K562 (cell line): ENCODE measurements around the gene JUND. TPM values are rescaled to one million over a fixed set of nuclear protein-coding genes. Genes with fewer than 3 reads are reported as not detected.

Experiments
- ATAC-seq: fragments of 200-7000 bp; cut with Tn5 transposase; 3 replicates; pipeline ENCODE4 v1.9.1; 2020; ENCODE audit warnings: moderate library complexity
- BruUV-seq: library from RNA; stranded (reverse); fragments of 400-500 nt; replicated peaks from 2 replicates; lab custom pipeline; 2021; lab: Mats Ljungman, UMichigan
- CTCF ChIA-PET: fragments of 300-600 bp; formaldehyde crosslinking; extraction: SDS; loops from one replicate; lab custom pipeline; 2021; ENCODE audit warnings: low intra/inter-chr PET ratio; lab: Yijun Ruan, JAX
- POLR2A ChIA-PET: fragments of 300-600, 350-650 bp; sonication (Branson Sonifier 250); formaldehyde crosslinking; extraction: SDS; loops from one replicate; lab custom pipeline; 2021; ENCODE audit warnings: antibody characterized with exemption, inconsistent platforms; lab: Yijun Ruan, JAX
- DNase-seq, 4 experiments: peaks; one replicate each; pipeline versions ENCODE4 v3.0.0 to v3.0.0-alpha.2; 2011 to 2018; ENCODE audit warnings: low spot score in 3 of 4, mixed read lengths in 3 of 4; ENCODE audit errors: extremely low read depth in 1 of 4
- FAIRE-seq: peaks from 2 replicates; lab custom pipeline; 2011; peaks lifted over from hg19 to GRCh38; lab: Jason Lieb, UNC
- H2AFZ ChIP-seq: 2 replicates; pipeline ENCODE4 v1.6.0; 2011; ENCODE audit warnings: low read depth, low read length, control low read depth, inconsistent platforms
- H3K27ac ChIP-seq: fragments of 200-600 bp; 3 replicates; pipeline ENCODE4 v1.8.0; 2011; ENCODE audit warnings: low read depth, mild to moderate bottlenecking, control low read depth, inconsistent platforms, low read length, moderate library complexity, mixed read lengths; ENCODE audit errors: extremely low read depth
- H3K27me3 ChIP-seq, 2 experiments: fragments of 300-600 bp in 1 of 2; 2 replicates in 1 of 2; 3 replicates in 1 of 2; pipeline versions ENCODE4 v1.6.0 to v1.8.0; 2011; ENCODE audit warnings: inconsistent platforms in 2 of 2, low read length in 2 of 2, mild to moderate bottlenecking in 1 of 2, mixed read lengths in 1 of 2, moderate library complexity in 1 of 2; ENCODE audit not compliant: control insufficient read depth in 2 of 2, insufficient read depth in 2 of 2
- H3K36me3 ChIP-seq: fragments of 300-600 bp; 3 replicates; pipeline ENCODE4 v1.8.0; 2011; ENCODE audit warnings: mild to moderate bottlenecking, low read length, inconsistent platforms; ENCODE audit not compliant: control insufficient read depth, insufficient read depth
- H3K4me1 ChIP-seq, 2 experiments: fragments of 200-600 bp in 1 of 2; replicated peaks in 1 of 2; 2 replicates in 1 of 2; 3 replicates in 1 of 2; pipeline versions ENCODE4 v1.5.1 to v1.8.0; 2011; ENCODE audit warnings: inconsistent platforms in 2 of 2, low read length in 2 of 2, mild to moderate bottlenecking in 1 of 2, mixed read lengths in 1 of 2, moderate library complexity in 1 of 2; ENCODE audit not compliant: control insufficient read depth in 2 of 2, insufficient read depth in 2 of 2
- H3K4me2 ChIP-seq: 2 replicates; pipeline ENCODE4 v1.6.1; 2011; ENCODE audit warnings: low read length, control low read depth, inconsistent platforms, mixed read lengths; ENCODE audit not compliant: insufficient read depth
- H3K4me3 ChIP-seq: fragments of 200-600 bp; sonication (generic), shearing (Covaris generic); 2 replicates; pipeline ENCODE4 v1.5.1; 2016; ENCODE audit warnings: control low read depth, inconsistent platforms
- H3K79me2 ChIP-seq: fragments of 200-600 bp; 3 replicates; pipeline ENCODE4 v1.8.0; 2011; ENCODE audit warnings: low read length, inconsistent platforms; ENCODE audit not compliant: control insufficient read depth, insufficient read depth
- H3K9ac ChIP-seq, 2 experiments: 2 replicates each; pipeline versions ENCODE4 v1.6.0 to v1.6.1; 2011; ENCODE audit warnings: low read depth in 2 of 2, low read length in 2 of 2, control low read depth in 1 of 2, inconsistent platforms in 1 of 2, mild to moderate bottlenecking in 1 of 2, mixed read lengths in 1 of 2; ENCODE audit not compliant: insufficient read depth in 1 of 2
- H3K9me1 ChIP-seq: one replicate; pipeline ENCODE4 v1.6.0; 2011; ENCODE audit warnings: inconsistent platforms, mild to moderate bottlenecking, low read length, moderate library complexity; ENCODE audit not compliant: control insufficient read depth, insufficient read depth
- H3K9me3 ChIP-seq: replicated peaks from 2 replicates; pipeline ENCODE4 v1.5.1; 2011; ENCODE audit warnings: low read depth, low read length, inconsistent platforms; ENCODE audit not compliant: control insufficient read depth, insufficient read depth
- H4K20me1 ChIP-seq: replicated peaks from 2 replicates; pipeline ENCODE4 v1.6.1; 2011; ENCODE audit warnings: low read length, inconsistent platforms, mixed read lengths; ENCODE audit not compliant: control insufficient read depth, insufficient read depth
- CREM ChIP-seq: IDR thresholded peaks from 2 replicates; pipeline ENCODE4 v1.6.1; 2014; ENCODE audit warnings: antibody characterized with exemption, low read depth
- ETV1 ChIP-seq: fragments of 450-650 bp; conservative IDR thresholded peaks from 2 replicates; pipeline ENCODE4 v1.6.1; 2016; ENCODE audit warnings: missing genetic modification characterization, control low read depth, low read depth, missing compliant biosample characterization
- GABPB1 ChIP-seq: sonication (generic); formaldehyde crosslinking; IDR thresholded peaks from 2 replicates; pipeline ENCODE4 v1.8.0; 2022; ENCODE audit warnings: mild to moderate bottlenecking, missing genetic modification reagents
- GTF2E2 ChIP-seq: fragments of 200-800 bp; sonication (Bioruptor generic); IDR thresholded peaks from 2 replicates; pipeline ENCODE4 v1.6.1; 2016; ENCODE audit warnings: missing genetic modification characterization, missing compliant biosample characterization
- HOXB6 ChIP-seq: fragments of 250-450 bp; sonication (Bioruptor Pico); IDR thresholded peaks from 2 replicates; pipeline ENCODE4 v1.5.1; 2022; ENCODE audit warnings: mild to moderate bottlenecking, borderline replicate concordance
- NR2C2 ChIP-seq, 2 experiments: fragments of 200-800 bp in 1 of 2; sonication (Bioruptor generic) in 1 of 2; sonication (generic) in 1 of 2; formaldehyde crosslinking in 1 of 2; IDR thresholded peaks; 2 replicates each; pipeline versions ENCODE4 v1.6.1 to v1.8.0; 2016 to 2022; ENCODE audit warnings: mild to moderate bottlenecking in 1 of 2, missing compliant biosample characterization in 1 of 2, missing genetic modification characterization in 1 of 2, missing genetic modification reagents in 1 of 2
- POLR2B ChIP-seq: fragments of 450-650 bp; IDR thresholded peaks from 2 replicates; pipeline ENCODE4 v1.6.1; 2018; ENCODE audit warnings: low read depth; ENCODE audit not compliant: partially characterized antibody
- RAD21 ChIP-seq, 2 experiments: fragments of 250-450 bp in 1 of 2; fragments of 450-650 bp in 1 of 2; sonication (Bioruptor Pico) in 1 of 2; formaldehyde crosslinking in 1 of 2; IDR thresholded peaks in 1 of 2; conservative IDR thresholded peaks in 1 of 2; 2 replicates each; pipeline versions ENCODE4 v1.4.0 to v1.8.0; 2020 to 2022; ENCODE audit warnings: mild to moderate bottlenecking in 2 of 2, moderate library complexity in 1 of 2
- SAFB ChIP-seq: fragments of 200-400 bp; formaldehyde crosslinking; IDR thresholded peaks from 2 replicates; pipeline ENCODE4 v1.6.1; 2017; ENCODE audit warnings: low read depth, low read length, borderline replicate concordance
- TBP ChIP-seq: optimal IDR thresholded peaks from 2 replicates; pipeline ENCODE3; 2011; ENCODE audit warnings: low read depth, low read length, improper control_type of control experiment
- ZFX ChIP-seq: sonication (generic); formaldehyde crosslinking; IDR thresholded peaks from 2 replicates; pipeline ENCODE4 v1.8.0; 2022; ENCODE audit warnings: mild to moderate bottlenecking, missing genetic modification reagents, moderate library complexity
- ZNF24 ChIP-seq: fragments of 450-650 bp; IDR thresholded peaks from 2 replicates; pipeline ENCODE4 v1.6.1; 2016
- WGBS: fragments of 100-300 bp; shearing (Covaris generic); methylation state at CpG from one replicate; pipeline ENCODE4 v1.1.6; 2016; ENCODE audit warnings: low coverage, mixed read lengths; ENCODE audit not compliant: insufficient coverage; ENCODE audit errors: missing lambda C conversion rate; 5-methylcytosine and 5-hydroxymethylcytosine counted together
- in situ Hi-C: fragments of 300-500 bp; cut with MboI; formaldehyde crosslinking; loops from 4 replicates; pipeline ENCODE4 v1.15.0; 2018; ENCODE audit warnings: inconsistent platforms, mixed read lengths
- intact Hi-C: fragments of 100-400 bp; cut with micrococcal nuclease; formaldehyde crosslinking; loops from 2 replicates; pipeline ENCODE4 v1.14.2; 2022
- polyA plus RNA-seq, 8 experiments: library from polyadenylated mRNA; depleted of rRNA in 4 of 8; stranded (reverse) in 5 of 8; unstranded in 3 of 8; fragments of >200 nt; fragmentation: Nextera tagmentation in 2 of 8; fragmentation: Illumina TruSeq in 1 of 8; extraction: Ambion mirVana in 2 of 8; extraction: Trizol in 1 of 8; gene quantifications; 2 replicates each; pipeline versions ENCODE4 v1.2.1 to v1.2.3, GENCODE V29; 2011 to 2014; ENCODE audit warnings: inconsistent platforms in 1 of 8, missing spikeins in 1 of 8
- total RNA-seq, 7 experiments: library from RNA; depleted of rRNA in 6 of 7; stranded (reverse); fragments of >200 nt in 6 of 7; fragmentation: Illumina TruSeq in 2 of 7; extraction: Trizol in 2 of 7; gene quantifications; 2 replicates each; pipeline versions ENCODE4 v1.2.1 to v1.2.3, GENCODE V29; 2011 to 2021; ENCODE audit warnings: low replicate concordance in 1 of 7
- TF ChIP-seq, protein P1 (sequence below): fragments of 450-650 bp; IDR thresholded peaks from 2 replicates; pipeline ENCODE4 v1.6.1; 2016; ENCODE audit warnings: antibody characterized with exemption
- TF ChIP-seq, protein P2 (sequence below): fragments of 450-650 bp; conservative IDR thresholded peaks from 2 replicates; pipeline ENCODE4 v1.6.1; 2016; ENCODE audit warnings: missing genetic modification characterization, low read depth, mild to moderate bottlenecking, missing compliant biosample characterization, moderate library complexity
- TF ChIP-seq, protein P3 (sequence below): fragments of 450-650 bp; formaldehyde crosslinking; IDR thresholded peaks from 2 replicates; pipeline ENCODE4 v1.4.0; 2020; ENCODE audit warnings: mild to moderate bottlenecking

Gene JUND
- total and polyA plus RNA-seq, 9 of the 15 experiments (the other 6 are each of a cell fraction or from before 2014, with no cell fraction given) = 6.4 to 286 (median 42.3) TPM

DNA sequence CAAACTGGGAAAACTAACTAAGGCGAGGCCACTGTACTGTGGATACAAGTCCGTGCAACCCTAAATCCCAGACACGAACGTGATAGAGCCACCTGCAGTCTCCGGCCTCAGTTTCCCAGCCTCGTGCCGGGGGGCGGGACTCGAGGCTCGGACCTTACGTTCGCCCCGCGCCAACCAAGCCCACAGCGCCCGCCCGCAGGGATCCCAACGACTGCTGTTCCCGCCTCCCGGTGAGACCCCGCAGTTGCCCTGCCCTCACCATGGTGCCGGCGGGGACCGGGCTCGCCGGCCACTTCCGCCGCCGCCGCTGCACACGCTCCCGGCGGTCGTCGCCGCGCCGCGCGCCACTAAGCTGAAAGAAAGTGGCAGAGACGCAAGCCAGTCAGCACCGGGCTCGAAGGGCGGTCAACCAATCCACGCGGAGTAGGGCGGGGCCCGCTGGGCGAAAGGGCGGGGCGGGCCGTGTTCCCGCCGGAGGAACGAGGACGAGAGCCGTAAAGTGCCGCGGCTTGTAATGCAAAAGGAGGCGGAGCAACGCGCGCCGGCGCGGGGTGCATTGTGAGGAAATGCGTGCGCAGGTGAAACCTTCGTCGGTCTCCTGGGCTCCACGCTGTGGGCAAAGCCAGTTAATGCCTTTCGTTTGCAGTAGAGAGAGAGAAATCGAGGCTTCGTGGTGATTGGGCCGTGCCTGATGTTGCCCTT, 41.5 kb upstream of the JUND start, which contains the start of gene LSM4:
LSM4 (minus strand) TSS at position 318 of the 702 bp plus-strand sequence; CDS start at position 262, 56 bp downstream.
- peak; percentile 96 for ATAC-seq
- Histone ChIP-seq H3K4me2 (peak within 1 kb of the TSS; percentile 96), H3K79me2 (peaks cover 55% of the 10 kb centered on the region), H3K36me3 (peaks cover 31% of the 10 kb centered on the region), H4K20me1 (no peaks in the 10 kb centered on the region), H3K4me1 (peaks cover 45 to 58% of the 10 kb centered on the region in 2 experiments), H3K9ac (peak within 1 kb of the TSS; percentile 93 to 97), H3K9me3 (no peaks in the 10 kb centered on the region), H2AFZ (peak within 1 kb of the TSS; percentile 94), H3K27me3 (no peaks in the 10 kb centered on the region), H3K4me3 (peak within 1 kb of the TSS; percentile 69), H3K9me1 (no peaks in the 10 kb centered on the region), H3K27ac (peak within 1 kb of the TSS; percentile 90)
- no TSS peak for BruUV-seq
- DNase-seq = peak; percentile 97 to 100 (median 98)
- intact Hi-C loops (loop anchor here (1.0 to 10.0 kb wide), 3 partner anchors 44 to 208 kb away; no protein-coding TSS in a partner anchor), in situ Hi-C loops (loop anchor here (5.0 kb wide), 1 partner anchor 46 kb away; no protein-coding TSS in a partner anchor)
- FAIRE-seq = peak; percentile 91
- POLR2A ChIA-PET = interaction anchor here (0.6 to 3.8 kb wide), 11 partner anchors 14 to 113 kb away, joined by 3 to 117 read pairs (median 6); partner anchors contain the start of genes GDF15, IQCN and JUND
- CTCF ChIA-PET = interaction anchor here (0.7 to 1.3 kb wide), 3 partner anchors 18 to 130 kb away, joined by 3 to 4 read pairs (median 4); partner anchors contain the start of gene MPV17L2
- under 1% methylated on average over 72 of the region's 75 CpGs for WGBS
- 0 out of 2 replicates have a peak, but pooled peaks have one; percentile 4 for TF ChIP-seq ZNF24
- TF ChIP-seq NR2C2 (CRISPR knock-in tag; IDR thresholded peaks at IDR 0.05) = no peak
- TF ChIP-seq NR2C2 (tag; IDR thresholded peaks at IDR 0.05) = 0 out of 2 replicates have a peak, but pooled peaks have one; percentile 48
- peak; percentile 25; the same call in 1 of the 2 replicates for TF ChIP-seq ETV1 (tag)
- no peak for TF ChIP-seq HOXB6 (CRISPR knock-in tag)
- peak in 1 of 2 experiments; percentile 56; a peak in 3 of 4 replicates for TF ChIP-seq RAD21 (CRISPR knock-in tag; conservative IDR thresholded peaks at IDR 0.05 in 1 of 2, IDR thresholded peaks at IDR 0.05 in 1 of 2)
- TF ChIP-seq CREM = peak; percentile 84
- TF ChIP-seq GABPB1 = peak; percentile 89
- TF ChIP-seq TBP = peak; percentile 82
- peak; percentile 88; the same call in 1 of the 2 replicates for TF ChIP-seq GTF2E2
- TF ChIP-seq ZFX (CRISPR knock-in tag) = peak; percentile 49; the same call in 1 of the 2 replicates
- TF ChIP-seq, protein P1, sequence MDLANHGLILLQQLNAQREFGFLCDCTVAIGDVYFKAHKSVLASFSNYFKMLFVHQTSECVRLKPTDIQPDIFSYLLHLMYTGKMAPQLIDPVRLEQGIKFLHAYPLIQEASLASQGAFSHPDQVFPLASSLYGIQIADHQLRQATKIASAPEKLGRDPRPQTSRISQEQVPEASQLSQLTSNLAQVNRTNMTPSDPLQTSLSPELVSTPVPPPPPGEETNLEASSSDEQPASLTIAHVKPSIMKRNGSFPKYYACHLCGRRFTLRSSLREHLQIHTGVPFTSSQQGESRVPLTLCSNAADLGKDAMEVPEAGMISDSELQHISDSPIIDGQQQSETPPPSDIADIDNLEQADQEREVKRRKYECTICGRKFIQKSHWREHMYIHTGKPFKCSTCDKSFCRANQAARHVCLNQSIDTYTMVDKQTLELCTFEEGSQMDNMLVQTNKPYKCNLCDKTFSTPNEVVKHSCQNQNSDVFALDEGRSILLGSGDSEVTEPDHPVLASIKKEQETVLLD = peak; percentile 90
- TF ChIP-seq POLR2B = peak; percentile 39
- TF ChIP-seq, protein P2, sequence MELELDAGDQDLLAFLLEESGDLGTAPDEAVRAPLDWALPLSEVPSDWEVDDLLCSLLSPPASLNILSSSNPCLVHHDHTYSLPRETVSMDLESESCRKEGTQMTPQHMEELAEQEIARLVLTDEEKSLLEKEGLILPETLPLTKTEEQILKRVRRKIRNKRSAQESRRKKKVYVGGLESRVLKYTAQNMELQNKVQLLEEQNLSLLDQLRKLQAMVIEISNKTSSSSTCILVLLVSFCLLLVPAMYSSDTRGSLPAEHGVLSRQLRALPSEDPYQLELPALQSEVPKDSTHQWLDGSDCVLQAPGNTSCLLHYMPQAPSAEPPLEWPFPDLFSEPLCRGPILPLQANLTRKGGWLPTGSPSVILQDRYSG = no peak
- TF ChIP-seq, protein P3, sequence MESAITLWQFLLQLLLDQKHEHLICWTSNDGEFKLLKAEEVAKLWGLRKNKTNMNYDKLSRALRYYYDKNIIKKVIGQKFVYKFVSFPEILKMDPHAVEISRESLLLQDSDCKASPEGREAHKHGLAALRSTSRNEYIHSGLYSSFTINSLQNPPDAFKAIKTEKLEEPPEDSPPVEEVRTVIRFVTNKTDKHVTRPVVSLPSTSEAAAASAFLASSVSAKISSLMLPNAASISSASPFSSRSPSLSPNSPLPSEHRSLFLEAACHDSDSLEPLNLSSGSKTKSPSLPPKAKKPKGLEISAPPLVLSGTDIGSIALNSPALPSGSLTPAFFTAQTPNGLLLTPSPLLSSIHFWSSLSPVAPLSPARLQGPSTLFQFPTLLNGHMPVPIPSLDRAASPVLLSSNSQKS = no peak
- TF ChIP-seq SAFB = 0 out of 2 replicates have a peak, but pooled peaks have one; percentile 6
